Neuron (in vitro differentiated cells): ENCODE data around the gene AIPL1.

Experiments used
- H2AFZ ChIP-seq: one replicate; pipeline ENCODE4 v1.6.1; 2013; ENCODE audit warnings: low read depth, mild to moderate bottlenecking, inconsistent platforms, low read length, moderate library complexity
- H3K27me3 ChIP-seq: one replicate; pipeline ENCODE4 v1.6.1; 2013; ENCODE audit warnings: low read length; ENCODE audit not compliant: insufficient read depth
- H3K36me3 ChIP-seq: one replicate; pipeline ENCODE4 v1.6.1; 2013; ENCODE audit warnings: low read length; ENCODE audit not compliant: insufficient read depth
- H3K4me1 ChIP-seq: one replicate; pipeline ENCODE4 v1.6.1; 2013; ENCODE audit warnings: low read length; ENCODE audit not compliant: insufficient read depth
- H3K4me3 ChIP-seq: 2 replicates; pipeline ENCODE4 v1.5.1; 2013; ENCODE audit warnings: mild to moderate bottlenecking, low read length, moderate library complexity
- H3K9me3 ChIP-seq: one replicate; pipeline ENCODE4 v1.6.1; 2013; ENCODE audit warnings: low read length

Gene AIPL1

GRCh38 chr17:6408276-6408675 lies 26.6 kb downstream of the AIPL1 start:
- Histone ChIP-seq H3K9me3 (no peaks in the 10 kb centered on the region), H3K4me1 (no peaks in the 10 kb centered on the region), H2AFZ (no peak overlapping the region), H3K4me3 (no peak overlapping the region), H3K27me3 (no peaks in the 10 kb centered on the region), H3K36me3 (no peaks in the 10 kb centered on the region)

GRCh38 chr17:6402258-6402657 lies 32.7 kb downstream of the AIPL1 start:
- H2AFZ ChIP-seq, result no peak overlapping the region
- no peaks in the 10 kb centered on the region for H3K9me3 ChIP-seq
- no peaks in the 10 kb centered on the region for H3K36me3 ChIP-seq
- H3K4me1 ChIP-seq, result no peaks in the 10 kb centered on the region
- H3K27me3 ChIP-seq, result no peaks in the 10 kb centered on the region
- H3K4me3 ChIP-seq, result no peak overlapping the region

GRCh38 chr17:6398955-6399354 lies 36.0 kb downstream of the AIPL1 start:
- H3K27me3 ChIP-seq, result no peaks in the 10 kb centered on the region
- no peaks in the 10 kb centered on the region for H3K36me3 ChIP-seq
- no peaks in the 10 kb centered on the region for H3K9me3 ChIP-seq
- no peaks in the 10 kb centered on the region for H3K4me1 ChIP-seq
- no peak overlapping the region for H2AFZ ChIP-seq
- no peak overlapping the region for H3K4me3 ChIP-seq

GRCh38 chr17:6394055-6394606 lies 40.8 kb downstream of the AIPL1 start:
- no peaks in the 10 kb centered on the region for H3K36me3 ChIP-seq
- H3K27me3 ChIP-seq, result no peaks in the 10 kb centered on the region
- H3K4me1 ChIP-seq, result peaks cover 6% of the 10 kb centered on the region
- no peak overlapping the region for H3K4me3 ChIP-seq
- no peaks in the 10 kb centered on the region for H3K9me3 ChIP-seq
- no peak overlapping the region for H2AFZ ChIP-seq

- no peaks in the 10 kb centered on the region for H3K36me3 ChIP-seq
- peaks cover 6% of the 10 kb centered on the region for H3K4me1 ChIP-seq
- no peaks in the 10 kb centered on the region for H3K27me3 ChIP-seq
- no peak overlapping the region for H3K4me3 ChIP-seq
- no peaks in the 10 kb centered on the region for H3K9me3 ChIP-seq
- H2AFZ ChIP-seq, result no peak overlapping the region
Measured at GRCh38 chr17:6393351-6393952, 41.5 kb downstream of the AIPL1 start.

GRCh38 chr17:6392609-6393350 lies 42.1 kb downstream of the AIPL1 start:
- Histone ChIP-seq H3K4me3 (no peak overlapping the region), H2AFZ (no peak overlapping the region), H3K27me3 (no peaks in the 10 kb centered on the region), H3K36me3 (no peaks in the 10 kb centered on the region), H3K4me1 (peaks cover 6% of the 10 kb centered on the region), H3K9me3 (no peaks in the 10 kb centered on the region)

GRCh38 chr17:6388416-6388815 lies 46.5 kb downstream of the AIPL1 start:
- Histone ChIP-seq H3K4me1 (peaks cover 2% of the 10 kb centered on the region), H3K9me3 (no peaks in the 10 kb centered on the region), H2AFZ (no peak overlapping the region), H3K4me3 (no peak overlapping the region), H3K36me3 (no peaks in the 10 kb centered on the region), H3K27me3 (no peaks in the 10 kb centered on the region)

GRCh38 chr17:6387858-6388257 lies 47.1 kb downstream of the AIPL1 start:
- Histone ChIP-seq H2AFZ (no peak overlapping the region), H3K4me3 (no peak overlapping the region), H3K27me3 (no peaks in the 10 kb centered on the region), H3K9me3 (no peaks in the 10 kb centered on the region), H3K36me3 (no peaks in the 10 kb centered on the region), H3K4me1 (no peaks in the 10 kb centered on the region)

GRCh38 chr17:6387442-6387841 lies 47.5 kb downstream of the AIPL1 start:
- Histone ChIP-seq H3K4me3 (no peak overlapping the region), H3K36me3 (no peaks in the 10 kb centered on the region), H2AFZ (no peak overlapping the region), H3K4me1 (no peaks in the 10 kb centered on the region), H3K27me3 (no peaks in the 10 kb centered on the region), H3K9me3 (no peaks in the 10 kb centered on the region)

GRCh38 chr17:6386041-6386630 lies 48.8 kb downstream of the AIPL1 start:
- Histone ChIP-seq H3K36me3 (no peaks in the 10 kb centered on the region), H2AFZ (no peak overlapping the region), H3K27me3 (no peaks in the 10 kb centered on the region), H3K4me3 (no peak overlapping the region), H3K9me3 (no peaks in the 10 kb centered on the region), H3K4me1 (no peaks in the 10 kb centered on the region)

- Histone ChIP-seq H3K4me1 (no peaks in the 10 kb centered on the region), H3K9me3 (no peaks in the 10 kb centered on the region), H3K36me3 (no peaks in the 10 kb centered on the region), H2AFZ (no peak overlapping the region), H3K27me3 (no peaks in the 10 kb centered on the region), H3K4me3 (no peak overlapping the region)
Measured at GRCh38 chr17:6384481-6384880, 50.4 kb downstream of the AIPL1 start.

GRCh38 chr17:6381526-6382465 lies 53.1 kb downstream of the AIPL1 start:
- Histone ChIP-seq H2AFZ (no peak overlapping the region), H3K9me3 (peaks cover 3% of the 10 kb centered on the region), H3K36me3 (no peaks in the 10 kb centered on the region), H3K4me1 (peaks cover 10% of the 10 kb centered on the region), H3K27me3 (no peaks in the 10 kb centered on the region), H3K4me3 (no peak overlapping the region)
